ENCODE measurements around the gene MEX3A.

The MEX3A gene

GRCh38 chr1:156055281-156056048 is 26.8 kb downstream of the MEX3A start:
- no peak for DNase-seq (ENCODE audit: low read depth, low spot score)
- in situ Hi-C loops (cut with HindIII; ENCODE audit: low sequenced_read_pairs): no loop called here

DNA sequence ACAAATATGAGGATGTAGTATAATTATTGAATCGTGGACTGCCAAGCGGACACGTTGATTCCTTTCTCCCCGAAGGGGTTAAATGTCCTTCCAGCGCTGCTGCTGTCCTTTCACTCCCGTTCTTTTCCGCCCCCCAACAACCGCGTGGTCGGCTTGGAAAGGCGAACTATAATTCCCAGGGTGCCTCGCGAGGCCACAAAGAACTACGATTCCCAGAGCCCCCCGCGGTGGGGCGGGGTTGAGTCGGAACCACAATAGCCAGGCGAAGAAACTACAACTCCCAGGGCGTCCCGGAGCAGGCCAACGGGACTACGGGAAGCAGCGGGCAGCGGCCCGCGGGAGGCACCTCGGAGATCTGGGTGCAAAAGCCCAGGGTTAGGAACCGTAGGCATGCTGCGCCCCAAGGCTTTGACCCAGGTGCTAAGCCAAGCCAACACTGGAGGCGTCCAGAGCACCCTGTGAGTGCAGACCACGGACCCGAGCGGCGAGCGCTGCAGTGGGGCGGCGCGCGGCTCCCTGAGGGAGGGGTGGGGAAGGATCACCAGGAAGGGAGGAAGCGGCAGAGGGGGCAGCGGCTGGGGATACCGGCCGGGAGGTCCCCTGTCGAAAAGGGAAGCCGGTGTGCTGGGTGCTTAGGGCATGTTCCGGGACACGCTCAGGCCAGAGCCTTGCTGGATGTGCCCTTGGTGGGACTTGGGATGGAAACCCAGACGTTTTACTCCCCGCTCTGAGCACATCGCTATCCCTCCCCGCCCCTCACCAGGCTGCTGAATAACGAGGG is 27.6 kb downstream of the MEX3A start, which contains the start of gene LAMTOR2:
Gene LAMTOR2, plus strand, starts transcription at position 283 of the 781 bp plus-strand sequence. Its CDS starts 108 bp downstream, at position 391.
- H3K4me3 ChIP-seq (ENCODE audit: low read depth, low read length): peak within 1 kb of the TSS; percentile 60
- in situ Hi-C loops (cut with HindIII; ENCODE audit: low sequenced_read_pairs): no loop called here
- peak; percentile 97 for DNase-seq (ENCODE audit: low read depth, low spot score)
- no peak for TF ChIP-seq CTCF (IDR thresholded peaks at IDR 0.05; ENCODE audit: low read depth, low read length)

More at GRCh38 chr1:156055281-156056048, 26.8 kb downstream of the MEX3A start:
- H3K4me3 ChIP-seq (ENCODE audit: low read depth, low read length): peak overlapping the region; percentile 60
- no peak for TF ChIP-seq CTCF (IDR thresholded peaks at IDR 0.05; ENCODE audit: low read depth, low read length)

DNA sequence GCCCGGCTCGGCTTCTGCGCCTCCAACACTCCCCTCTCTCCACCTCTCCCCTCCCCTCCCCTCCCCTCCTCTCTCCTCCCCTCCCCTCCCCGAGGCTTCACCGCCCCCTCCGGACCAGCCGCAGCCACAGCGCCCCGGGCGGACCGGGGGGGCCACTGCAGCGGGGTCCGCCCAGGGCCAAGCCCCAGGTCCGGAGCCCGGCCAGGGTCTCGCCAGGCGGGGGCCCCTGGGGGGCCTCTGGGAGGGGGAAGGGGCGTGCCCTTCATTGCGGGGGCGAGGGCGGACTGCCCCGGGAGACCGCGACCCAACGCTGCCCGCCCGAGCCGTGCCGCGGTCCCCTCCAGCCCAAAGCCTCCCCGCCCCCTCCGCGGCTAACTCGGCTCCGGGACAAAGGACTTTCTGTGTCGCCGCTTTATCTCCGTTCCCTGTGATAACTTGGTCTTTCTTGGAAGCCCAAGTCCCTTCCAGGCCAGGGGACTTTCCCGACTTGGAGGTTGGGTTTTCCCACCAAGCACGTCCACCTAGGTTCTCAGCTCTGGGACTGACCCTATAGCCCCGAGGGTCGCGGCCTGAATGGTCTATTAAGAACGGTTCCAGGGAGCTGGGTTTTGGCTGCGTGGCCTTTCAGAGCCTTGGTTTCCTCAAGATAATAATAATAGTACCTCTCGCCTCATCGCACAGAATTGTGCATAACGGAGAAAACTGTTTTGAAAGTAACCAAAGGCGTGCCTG is 28.3 kb downstream of the MEX3A start, which contains the start of gene UBQLN4:
Gene UBQLN4, minus strand, starts transcription at position 31 of the 732 bp plus-strand sequence. CDS start 97 bp downstream, outside the sequence.
- DNase-seq (ENCODE audit: low read depth, low spot score): peak; percentile 88

DNA sequence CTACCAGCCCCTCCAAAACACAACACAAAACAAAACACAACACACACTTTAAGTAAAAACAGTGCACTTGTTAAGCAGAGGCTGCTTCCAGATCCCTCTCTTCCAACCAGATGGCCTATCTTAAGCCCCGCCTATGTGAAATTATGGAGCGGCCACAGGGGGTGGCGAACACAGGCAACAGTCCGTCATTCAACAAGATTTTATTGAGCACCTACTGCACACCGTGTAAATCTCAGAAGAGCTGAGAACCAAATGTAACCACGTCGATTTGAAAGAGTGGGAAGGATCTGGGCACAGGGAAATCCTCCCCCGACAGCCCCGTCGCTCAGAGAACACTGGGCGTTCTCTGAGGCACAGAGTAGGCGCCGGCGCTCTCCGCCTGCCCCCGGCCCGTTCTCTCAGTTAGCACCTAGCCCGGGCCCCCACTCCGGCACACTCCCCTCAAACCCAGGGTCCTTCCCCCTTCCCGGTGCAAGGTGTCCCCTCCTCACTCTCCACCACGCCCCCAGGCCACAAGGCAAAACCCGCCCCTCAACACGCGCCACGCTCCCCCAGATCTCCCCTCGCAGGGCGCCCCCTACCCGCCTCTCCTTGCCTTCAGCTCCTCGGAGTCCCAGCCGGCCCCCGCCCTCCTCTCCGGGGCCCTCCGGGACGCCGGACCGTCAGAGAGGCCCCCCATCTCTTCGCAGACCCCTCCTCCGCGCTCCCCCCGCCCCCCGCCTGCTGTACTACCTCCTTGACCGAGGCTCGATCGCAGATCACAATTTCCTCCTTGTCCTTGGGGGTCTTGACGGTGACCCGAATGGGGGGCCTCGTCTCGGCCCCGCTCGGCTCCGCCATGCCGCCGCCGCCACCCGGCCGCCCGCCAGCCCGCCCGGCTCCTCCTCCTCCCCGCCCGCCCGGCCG is 29.1 kb downstream of the MEX3A start:
- in situ Hi-C loops (cut with HindIII; ENCODE audit: low sequenced_read_pairs): no loop called here
- TF ChIP-seq CTCF (IDR thresholded peaks at IDR 0.05; ENCODE audit: low read depth, low read length): peak; percentile 53
- peak; percentile 72 for DNase-seq (ENCODE audit: low read depth, low spot score)
- H3K4me3 ChIP-seq (ENCODE audit: low read depth, low read length): peak overlapping the region; percentile 77

More for the DNA sequence above, 28.3 kb downstream of the MEX3A start, which contains the start of gene UBQLN4:
- peak; percentile 49 for TF ChIP-seq CTCF (IDR thresholded peaks at IDR 0.05; ENCODE audit: low read depth, low read length)
- in situ Hi-C loops (cut with HindIII; ENCODE audit: low sequenced_read_pairs): no loop called here
- H3K4me3 ChIP-seq (ENCODE audit: low read depth, low read length): peak within 1 kb of the TSS; percentile 77

- TF ChIP-seq CTCF (IDR thresholded peaks at IDR 0.05; ENCODE audit: low read depth, low read length): no peak
- in situ Hi-C loops (cut with HindIII; ENCODE audit: low sequenced_read_pairs): no loop called here
- no peak for DNase-seq (ENCODE audit: low read depth, low spot score)
- H3K4me3 ChIP-seq (ENCODE audit: low read depth, low read length): no peak overlapping the region
Observed at GRCh38 chr1:156051011-156051725, 31.1 kb downstream of the MEX3A start.
